OCI-LY3 (cell line): ENCODE data around the gene ULBP1.
"Not testable (repeated sequence)": the region's sequence is repeated elsewhere in the genome, so short reads cannot be mapped to it uniquely, and the experiment has no call there.

Source experiments
- EZH2phosphoT487 ChIP-seq: fragments of 200-600 bp; shearing (Covaris generic); IDR thresholded peaks from 2 replicates; pipeline ENCODE4 v1.6.1; 2018; ENCODE audit warnings: antibody characterized with exemption, mixed run types, low read depth
- TF ChIP-seq, protein P1 (sequence below): fragments of 200-600, 300-600 bp; sonication (generic); IDR thresholded peaks from 2 replicates; pipeline ENCODE4 v1.5.1; 2014; ENCODE audit warnings: antibody characterized with exemption, low read length, low read depth

DNA sequence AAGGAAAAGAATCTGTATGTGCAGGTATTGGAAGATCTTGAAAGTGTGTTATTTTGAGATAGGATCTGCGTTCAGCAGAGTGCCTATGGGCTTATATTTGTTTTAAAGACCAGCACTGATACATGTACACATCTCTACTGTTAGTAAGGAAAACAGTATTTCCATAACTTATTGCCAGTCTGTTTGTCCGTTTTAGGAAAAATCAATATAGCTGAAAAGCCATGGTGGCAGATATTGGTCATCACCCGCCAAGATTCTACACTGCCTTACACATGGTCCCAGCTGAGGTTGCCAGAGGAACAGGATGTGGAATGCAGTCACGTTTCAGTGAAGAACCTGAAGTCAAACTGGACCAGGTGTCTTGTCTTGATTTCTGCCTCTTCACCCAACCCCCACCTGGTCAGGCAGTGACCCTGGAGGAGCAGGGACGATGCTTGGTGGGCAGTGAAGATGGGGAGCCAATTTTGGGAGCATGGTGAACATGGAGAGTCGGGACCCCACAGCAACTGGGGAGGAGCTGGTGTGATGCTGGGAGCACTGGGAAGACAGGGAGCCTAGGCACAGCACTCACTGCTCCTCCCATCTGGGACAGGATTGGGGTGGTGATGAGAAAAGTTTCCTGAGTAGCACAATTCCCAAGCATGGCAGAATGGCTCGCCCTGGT lies 8.0 kb upstream of the ULBP1 start:
- TF ChIP-seq, protein P1, sequence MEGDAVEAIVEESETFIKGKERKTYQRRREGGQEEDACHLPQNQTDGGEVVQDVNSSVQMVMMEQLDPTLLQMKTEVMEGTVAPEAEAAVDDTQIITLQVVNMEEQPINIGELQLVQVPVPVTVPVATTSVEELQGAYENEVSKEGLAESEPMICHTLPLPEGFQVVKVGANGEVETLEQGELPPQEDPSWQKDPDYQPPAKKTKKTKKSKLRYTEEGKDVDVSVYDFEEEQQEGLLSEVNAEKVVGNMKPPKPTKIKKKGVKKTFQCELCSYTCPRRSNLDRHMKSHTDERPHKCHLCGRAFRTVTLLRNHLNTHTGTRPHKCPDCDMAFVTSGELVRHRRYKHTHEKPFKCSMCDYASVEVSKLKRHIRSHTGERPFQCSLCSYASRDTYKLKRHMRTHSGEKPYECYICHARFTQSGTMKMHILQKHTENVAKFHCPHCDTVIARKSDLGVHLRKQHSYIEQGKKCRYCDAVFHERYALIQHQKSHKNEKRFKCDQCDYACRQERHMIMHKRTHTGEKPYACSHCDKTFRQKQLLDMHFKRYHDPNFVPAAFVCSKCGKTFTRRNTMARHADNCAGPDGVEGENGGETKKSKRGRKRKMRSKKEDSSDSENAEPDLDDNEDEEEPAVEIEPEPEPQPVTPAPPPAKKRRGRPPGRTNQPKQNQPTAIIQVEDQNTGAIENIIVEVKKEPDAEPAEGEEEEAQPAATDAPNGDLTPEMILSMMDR = not testable (repeated sequence)
- TF ChIP-seq EZH2phosphoT487 = not testable (repeated sequence)
